Ecto neural progenitor cell (in vitro differentiated cells): ENCODE results near the gene CFAP251.
A peak's percentile ranks its signal among the peaks of the same experiment; 100 is the strongest.

Source experiments
- DNase-seq: peaks from one replicate; pipeline ENCODE4 v3.0.0-alpha.2; 2018; ENCODE audit warnings: low spot score

Gene CFAP251

GRCh38 chr12:122005252-122005776 is 86.9 kb downstream of the CFAP251 start:
- DNase-seq, result no peak

GRCh38 chr12:122006186-122006926 is 88.0 kb downstream of the CFAP251 start:
- no peak for DNase-seq

- no peak for DNase-seq
Measured at GRCh38 chr12:122009741-122010140, 91.3 kb downstream of the CFAP251 start.

- DNase-seq, result no peak
Measured at GRCh38 chr12:122012184-122012583, 93.8 kb downstream of the CFAP251 start.

- no peak for DNase-seq
Measured at GRCh38 chr12:122013136-122013535, 94.7 kb downstream of the CFAP251 start.

- no peak for DNase-seq
Measured at GRCh38 chr12:122013791-122014590, 95.6 kb downstream of the CFAP251 start.

GRCh38 chr12:122014781-122015180 is 96.4 kb downstream of the CFAP251 start:
- DNase-seq, result no peak

- no peak for DNase-seq
Measured at GRCh38 chr12:122018457-122018856, 100.1 kb downstream of the CFAP251 start.

GRCh38 chr12:122018937-122019336 is 100.5 kb downstream of the CFAP251 start:
- DNase-seq, result no peak

GRCh38 chr12:122020795-122021192 is 102.4 kb downstream of the CFAP251 start:
- DNase-seq, result no peak

GRCh38 chr12:122021193-122021821 is 102.9 kb downstream of the CFAP251 start:
- DNase-seq, result no peak

- peak; percentile 93 for DNase-seq
Measured at GRCh38 chr12:122021822-122022392, 103.5 kb downstream of the CFAP251 start, which contains the start of gene BCL7A. BCL7A (plus strand) TSS chr12:122021884; CDS start chr12:122022092, 208 bp downstream.

GRCh38 chr12:122022393-122023338 is 104.3 kb downstream of the CFAP251 start:
- DNase-seq, result peak; percentile 77

GRCh38 chr12:122023339-122024131 is 105.1 kb downstream of the CFAP251 start:
- peak; percentile 74 for DNase-seq

GRCh38 chr12:122024132-122024785 is 105.9 kb downstream of the CFAP251 start:
- no peak for DNase-seq

GRCh38 chr12:122026706-122027333 is 108.4 kb downstream of the CFAP251 start:
- DNase-seq, result no peak

GRCh38 chr12:122028165-122028904 is 109.9 kb downstream of the CFAP251 start:
- DNase-seq, result no peak

- DNase-seq, result no peak
Measured at GRCh38 chr12:122028905-122029560, 110.6 kb downstream of the CFAP251 start.
